ENCODE results near the gene SMYD3. TPM values are rescaled to one million over a fixed set of nuclear protein-coding genes. Genes with fewer than 3 reads are reported as not detected.

Gene SMYD3
- total and polyA plus RNA-seq, 11 donors, result 6.3 to 12.1 (median 9.5) TPM

- ATAC-seq, result no peak
- H3K27ac ChIP-seq, result no peak overlapping the region
- H3K27me3 ChIP-seq, result no peaks in the 10 kb centered on the region
- peaks cover 0 to 6% (median 0%) of the 10 kb centered on the region in 12 donors for H3K4me1 ChIP-seq
- DNase-seq, result no peak
- no peaks in the 10 kb centered on the region for H3K9me3 ChIP-seq
- intact Hi-C loops (cut with DNase I), result no loop called here
- no peak overlapping the region for H3K4me3 ChIP-seq
- no peak for TF ChIP-seq CTCF (IDR thresholded peaks at IDR 0.05)
- WGBS, 4 donors, result 92 to 96% (median 94%) methylated on average over 3 of the region's 3 CpGs
- no peaks in the 10 kb centered on the region for H3K36me3 ChIP-seq
Observed at GRCh38 chr1:246065592-246065991, 441.5 kb downstream of the SMYD3 start.

GRCh38 chr1:246064891-246065290 lies 442.2 kb downstream of the SMYD3 start:
- Histone ChIP-seq H3K9me3 (no peaks in the 10 kb centered on the region), H3K4me3 (no peak overlapping the region)
- WGBS, 4 donors, result 77 to 85% (median 80%) methylated on average over 3 of the region's 3 CpGs

GRCh38 chr1:246063013-246063616 lies 444.0 kb downstream of the SMYD3 start:
- H3K4me3 ChIP-seq, result no peak overlapping the region
- peaks cover 0 to 6% (median 0%) of the 10 kb centered on the region in 12 donors for H3K4me1 ChIP-seq
- no peak for TF ChIP-seq POLR2A (IDR thresholded peaks at IDR 0.05)
- TF ChIP-seq CTCF (IDR thresholded peaks at IDR 0.05), result no peak
- ATAC-seq (no peak), DNase-seq (no peak)
- intact Hi-C loops (cut with DNase I), result no loop called here
- no peaks in the 10 kb centered on the region for H3K36me3 ChIP-seq
- H3K27me3 ChIP-seq, result no peaks in the 10 kb centered on the region
- H3K27ac ChIP-seq, result no peak overlapping the region
- 63 to 81% (median 77%) methylated on average over 5 of the region's 5 CpGs for WGBS, 4 donors
- no peaks in the 10 kb centered on the region for H3K9me3 ChIP-seq

More at GRCh38 chr1:246064891-246065290, 442.2 kb downstream of the SMYD3 start:
- ATAC-seq, result no peak
- Histone ChIP-seq H3K36me3 (no peaks in the 10 kb centered on the region), H3K27ac (no peak overlapping the region), H3K27me3 (no peaks in the 10 kb centered on the region), H3K4me1 (peaks cover 0 to 6% (median 0%) of the 10 kb centered on the region in 12 donors)
- DNase-seq, result no peak
- TF ChIP-seq CTCF (IDR thresholded peaks at IDR 0.05), result no peak
- TF ChIP-seq POLR2A (IDR thresholded peaks at IDR 0.05), result no peak
- intact Hi-C loops (cut with DNase I), result no loop called here

GRCh38 chr1:246058466-246058865 lies 448.6 kb downstream of the SMYD3 start:
- no peak overlapping the region for H3K4me3 ChIP-seq
- peaks cover 0 to 6% (median 0%) of the 10 kb centered on the region in 12 donors for H3K4me1 ChIP-seq
- H3K36me3 ChIP-seq, result no peaks in the 10 kb centered on the region
- TF ChIP-seq POLR2A (IDR thresholded peaks at IDR 0.05), result no peak
- no peak for TF ChIP-seq CTCF (IDR thresholded peaks at IDR 0.05)
- intact Hi-C loops (cut with DNase I), result no loop called here
- 77 to 83% (median 79%) methylated on average over 3 of the region's 3 CpGs for WGBS, 4 donors
- H3K27me3 ChIP-seq, result no peaks in the 10 kb centered on the region
- ATAC-seq, result no peak
- peaks cover 0 to 12% (median 0%) of the 10 kb centered on the region in 12 donors for H3K9me3 ChIP-seq
- H3K27ac ChIP-seq, result no peak overlapping the region
- DNase-seq, result no peak

All from heart left ventricle (tissue), 16 donors.